ENCODE data around the gene WNT7A. TPM values are rescaled to one million over a fixed set of nuclear protein-coding genes. Genes with fewer than 3 reads are reported as not detected.

The WNT7A gene
- total RNA-seq, 1 experiment from 2014 or later = 0.34 TPM

GRCh38 chr3:13853978-13854296 lies 25.9 kb downstream of the WNT7A start:
- TF ChIP-seq POLR2AphosphoS5 (IDR thresholded peaks at IDR 0.05; ENCODE audit: low read depth, low read length) = peak; percentile 75
- peak; percentile 76 for TF ChIP-seq YY1 (IDR thresholded peaks at IDR 0.05; ENCODE audit: extremely low read depth, insufficient replicate concordance, low read depth, low read length)
- peak; percentile 44 for TF ChIP-seq TCF7L2 (IDR thresholded peaks at IDR 0.05; ENCODE audit: borderline replicate concordance, extremely low read depth, insufficient read depth, insufficient read length)
- no peak for TF ChIP-seq EZH2phosphoT487 (IDR thresholded peaks at IDR 0.05; ENCODE audit: borderline replicate concordance)
- no peak for TF ChIP-seq EZH2 (IDR thresholded peaks at IDR 0.05)
- TF ChIP-seq ZBTB33 (IDR thresholded peaks at IDR 0.05; ENCODE audit: extremely low read depth, insufficient replicate concordance, low read length) = peak; percentile 8
- peak; percentile 24; the same call in 1 of the 2 replicates for TF ChIP-seq ZFX (IDR thresholded peaks at IDR 0.05)
- intact Hi-C loops (cut with micrococcal nuclease) = no loop called here
- Histone ChIP-seq H3K9me2 (ENCODE audit: insufficient read depth) (no peaks in the 10 kb centered on the region), H2AFZ (ENCODE audit: low read depth, low read length, poor library complexity, severe bottlenecking) (no peak overlapping the region), H4K20me1 (ENCODE audit: insufficient read depth) (no peaks in the 10 kb centered on the region), H3K4me1 (ENCODE audit: control insufficient read depth in 1 of 2, insufficient read depth in 2 of 2, low read length in 2 of 2) (peaks cover 39 to 85% of the 10 kb centered on the region in 2 experiments), H3K27me3 (ENCODE audit: insufficient read depth, low read length) (no peaks in the 10 kb centered on the region), H3K79me2 (ENCODE audit: insufficient read depth, low read length) (no peaks in the 10 kb centered on the region), H3K27ac (ENCODE audit: low read depth, low read length) (peak overlapping the region; percentile 64), H3K4me2 (ENCODE audit: low read length) (peak overlapping the region; percentile 59), H3K36me3 (ENCODE audit: control insufficient read depth in 1 of 2, insufficient read depth in 2 of 2, low read length in 2 of 2) (no peaks in the 10 kb centered on the region), H3K4me3 (replicated peaks in 1 of 2; ENCODE audit: low read depth in 1 of 2, low read length in 2 of 2) (no peak overlapping the region), H3K9me3 (ENCODE audit: control insufficient read depth in 1 of 2, insufficient read depth in 1 of 2, low read depth in 1 of 2, low read length in 2 of 2) (no peaks in the 10 kb centered on the region), H3K9ac (ENCODE audit: low read length) (peak overlapping the region; percentile 48)
- ChIA-PET POLR2A (no interaction called here), RAD21 (ENCODE audit: low non-redundant PET in 1 of 2, low total read pairs in 2 of 2, uncharacterized antibody in 2 of 2, unreplicated experiment in 2 of 2) (no interaction called here), CTCF (interaction anchor here (0.6 kb wide), 1 partner anchor 181 kb away, joined by 4 read pairs; no protein-coding TSS in a partner anchor)
- BruUV-seq (replicated peaks) = no TSS peak
- peak; percentile 70 for ATAC-seq
- peak; percentile 85 for DNase-seq (ENCODE audit: low read depth, low spot score)
